Inferior parietal cortex (tissue), 1 donor: ENCODE data around the gene FIBP.
A peak's percentile ranks its signal among the peaks of the same experiment; 100 is the strongest.

Experiments
- DNase-seq: peaks from one replicate; pipeline ENCODE4 v3.0.0-alpha.2; 2016; ENCODE audit errors: extremely low spot score

Gene FIBP

GRCh38 chr11:65888163-65888814 lies at the start of gene FIBP:
Gene FIBP (minus strand): TSS chr11:65888471. CDS start chr11:65888418, 53 bp downstream.
- peak; percentile 92 for DNase-seq

GRCh38 chr11:65937766-65938165 lies 49.5 kb upstream of the FIBP start:
- DNase-seq = no peak

GRCh38 chr11:65934014-65934413 lies 45.7 kb upstream of the FIBP start:
- DNase-seq = no peak

- DNase-seq = no peak
These were observed 44.3 kb upstream of the FIBP start for GRCh38 chr11:65932558-65932919.

- no peak for DNase-seq
These were observed 43.7 kb upstream of the FIBP start for GRCh38 chr11:65931773-65932557.

- DNase-seq = no peak
These were observed 40.4 kb upstream of the FIBP start for GRCh38 chr11:65928667-65929066.

GRCh38 chr11:65927904-65928397 lies 39.7 kb upstream of the FIBP start:
- DNase-seq = no peak

- DNase-seq = no peak
These were observed 37.1 kb upstream of the FIBP start for GRCh38 chr11:65925397-65925796.

GRCh38 chr11:65922565-65922964 lies 34.3 kb upstream of the FIBP start:
- DNase-seq = no peak

- no peak for DNase-seq
These were observed 33.6 kb upstream of the FIBP start for GRCh38 chr11:65921876-65922275.

GRCh38 chr11:65921033-65921555 lies 32.8 kb upstream of the FIBP start:
- DNase-seq = no peak

- no peak for DNase-seq
These were observed 32.1 kb upstream of the FIBP start for GRCh38 chr11:65920372-65920802.

GRCh38 chr11:65919573-65920371 lies 31.5 kb upstream of the FIBP start:
- no peak for DNase-seq

- peak; percentile 94 for DNase-seq
These were observed 30.9 kb upstream of the FIBP start, which contains the start of gene DRAP1 for GRCh38 chr11:65919141-65919572. Gene DRAP1 (plus strand): TSS chr11:65919426. CDS start chr11:65919502, 76 bp downstream.

- peak; percentile 29 for DNase-seq
These were observed 30.2 kb upstream of the FIBP start, which contains the start of gene C11orf68 for GRCh38 chr11:65918211-65919140. Gene C11orf68 (minus strand): TSS chr11:65919062. CDS start chr11:65919031, 31 bp downstream.

GRCh38 chr11:65917434-65918210 lies 29.4 kb upstream of the FIBP start:
- DNase-seq = no peak

GRCh38 chr11:65917077-65917433 lies 28.8 kb upstream of the FIBP start:
- DNase-seq = no peak

GRCh38 chr11:65916391-65916790 lies 28.1 kb upstream of the FIBP start:
- DNase-seq = no peak

GRCh38 chr11:65915821-65916251 lies 27.6 kb upstream of the FIBP start:
- DNase-seq = no peak
